Esophagus squamous epithelium (tissue), 5 donors: ENCODE measurements around the gene APBA2. TPM values are rescaled to one million over a fixed set of nuclear protein-coding genes. Genes with fewer than 3 reads are reported as not detected.

ENCODE experiments used
- DNase-seq: peaks from one replicate; lab custom pipeline; 2025; lab: John Stamatoyannopoulos, UW
- H3K27ac ChIP-seq, 4 donors: fragments of 200-600 bp; sonication (generic); one replicate each; pipeline ENCODE4 v1.5.1; 2016 to 2019; ENCODE audit warnings: mild to moderate bottlenecking in 1 of 4
- H3K27me3 ChIP-seq, 4 donors: fragments of 200-600 bp; sonication (generic); 1 replicate in 3 of 4; 2 replicates in 1 of 4; pipeline versions ENCODE4 v1.5.1 to v1.6.0; 2017 to 2021; ENCODE audit warnings: antibody characterized with exemption in 1 of 4
- H3K36me3 ChIP-seq, 3 donors: fragments of 200-600 bp; sonication (generic); one replicate each; pipeline ENCODE4 v1.5.1; 2016 to 2019
- H3K4me1 ChIP-seq, 3 donors: fragments of 200-600 bp; sonication (generic); one replicate each; pipeline ENCODE4 v1.5.1; 2017 to 2019
- H3K4me3 ChIP-seq, 4 donors: fragments of 200-600 bp; sonication (generic); 1 replicate in 3 of 4; 2 replicates in 1 of 4; pipeline ENCODE4 v1.5.1; 2016 to 2019; ENCODE audit warnings: mild to moderate bottlenecking in 2 of 4, moderate library complexity in 1 of 4
- H3K9me3 ChIP-seq, 3 donors: fragments of 200-600 bp; sonication (generic); one replicate each; pipeline ENCODE4 v1.5.1; 2016 to 2019
- CTCF ChIP-seq, 6 experiments: fragments of 450-650 bp in 4 of 6; fragments of 200-600 bp in 2 of 6; sonication (generic) in 2 of 6; IDR thresholded peaks; one replicate each; pipeline ENCODE4 v1.5.1; 2016 to 2019; ENCODE audit warnings: antibody characterized with exemption in 6 of 6, mild to moderate bottlenecking in 4 of 6, moderate library complexity in 4 of 6
- POLR2A ChIP-seq, 4 donors: fragments of 450-650 bp; IDR thresholded peaks; one replicate each; pipeline ENCODE4 v1.6.1; 2017; ENCODE audit warnings: antibody characterized with exemption in 4 of 4, mild to moderate bottlenecking in 4 of 4, moderate library complexity in 3 of 4
- WGBS, 2 donors: methylation state at CpG; one replicate each; pipeline ENCODE4 v1.1.5; 2018; 5-methylcytosine and 5-hydroxymethylcytosine counted together
- intact Hi-C: fragments of 100-400 bp; cut with DNase I; formaldehyde crosslinking; loops from one replicate; pipeline ENCODE4 v1.15.0; 2022
- total RNA-seq, 4 donors: library from RNA; depleted of rRNA; stranded (reverse); fragments of >200 nt; gene quantifications; one replicate each; pipeline ENCODE4 v1.1.0, GENCODE V29; 2016
- donor health status: DM: yes; HTN: yes; CAD: no.

APBA2 gene
- total RNA-seq, 4 donors from 2014 or later, result 0.82 to 9.9 (median 1.6) TPM

GRCh38 chr15:29092376-29093064, 206.7 kb downstream of the APBA2 start:
- intact Hi-C loops, result no loop called here
- no peak overlapping the region for H3K4me3 ChIP-seq
- H3K27me3 ChIP-seq, result no peaks in the 10 kb centered on the region
- 85 to 97% methylated on average over 9 to 12 of the region's 14 CpGs for WGBS, 2 donors
- no peaks in the 10 kb centered on the region for H3K36me3 ChIP-seq
- no peak overlapping the region for H3K27ac ChIP-seq
- TF ChIP-seq POLR2A (IDR thresholded peaks at IDR 0.05) (no peak), CTCF (IDR thresholded peaks at IDR 0.05) (no peak)
- no peaks in the 10 kb centered on the region for H3K9me3 ChIP-seq
- DNase-seq, result no peak
- H3K4me1 ChIP-seq, result no peaks in the 10 kb centered on the region

GRCh38 chr15:29093065-29093435, 207.3 kb downstream of the APBA2 start:
- H3K27me3 ChIP-seq, result no peaks in the 10 kb centered on the region
- DNase-seq, result no peak
- WGBS, 2 donors, result 92 to 95% methylated on average over 4 to 12 of the region's 17 CpGs
- H3K9me3 ChIP-seq, result no peaks in the 10 kb centered on the region
- H3K27ac ChIP-seq, result no peak overlapping the region
- no peaks in the 10 kb centered on the region for H3K4me1 ChIP-seq
- no peaks in the 10 kb centered on the region for H3K36me3 ChIP-seq
- TF ChIP-seq POLR2A (IDR thresholded peaks at IDR 0.05) (no peak), CTCF (IDR thresholded peaks at IDR 0.05) (no peak)
- H3K4me3 ChIP-seq, result no peak overlapping the region
- intact Hi-C loops, result no loop called here

GRCh38 chr15:29093696-29094343, 208.0 kb downstream of the APBA2 start:
- intact Hi-C loops, result no loop called here
- H3K4me3 ChIP-seq, result no peak overlapping the region
- no peaks in the 10 kb centered on the region for H3K9me3 ChIP-seq
- H3K27me3 ChIP-seq, result no peaks in the 10 kb centered on the region
- no peaks in the 10 kb centered on the region for H3K36me3 ChIP-seq
- 84 to 86% methylated on average over 8 of the region's 12 CpGs for WGBS, 2 donors
- TF ChIP-seq POLR2A (IDR thresholded peaks at IDR 0.05), result no peak
- no peak for TF ChIP-seq CTCF (IDR thresholded peaks at IDR 0.05)
- DNase-seq, result no peak
- H3K4me1 ChIP-seq, result no peaks in the 10 kb centered on the region
- H3K27ac ChIP-seq, result no peak overlapping the region

- TF ChIP-seq CTCF (IDR thresholded peaks at IDR 0.05), result no peak
- no peak for TF ChIP-seq POLR2A (IDR thresholded peaks at IDR 0.05)
- Histone ChIP-seq H3K9me3 (no peaks in the 10 kb centered on the region), H3K4me3 (no peak overlapping the region), H3K27me3 (no peaks in the 10 kb centered on the region), H3K4me1 (no peaks in the 10 kb centered on the region), H3K27ac (no peak overlapping the region), H3K36me3 (no peaks in the 10 kb centered on the region)
- intact Hi-C loops, result no loop called here
- WGBS, 2 donors, result 49 to 54% methylated on average over 2 of the region's 2 CpGs
- DNase-seq, result no peak
Measured at GRCh38 chr15:29094711-29095110, 208.9 kb downstream of the APBA2 start.

GRCh38 chr15:29095746-29096145, 210.0 kb downstream of the APBA2 start:
- Histone ChIP-seq H3K9me3 (no peaks in the 10 kb centered on the region), H3K4me3 (no peak overlapping the region), H3K27ac (no peak overlapping the region), H3K4me1 (no peaks in the 10 kb centered on the region), H3K36me3 (no peaks in the 10 kb centered on the region), H3K27me3 (no peaks in the 10 kb centered on the region)
- WGBS, 2 donors, result 74 to 89% methylated on average over 4 to 5 of the region's 9 CpGs
- DNase-seq, result no peak
- intact Hi-C loops, result no loop called here
- TF ChIP-seq CTCF (IDR thresholded peaks at IDR 0.05) (no peak), POLR2A (IDR thresholded peaks at IDR 0.05) (no peak)
